HG03039 (cell line): ENCODE measurements around the gene ITPKB.
"Not testable (repeated sequence)": the region's sequence is repeated elsewhere in the genome, so short reads cannot be mapped to it uniquely, and the experiment has no call there.

Source experiments
- ATAC-seq: cut with Tn5 transposase; IDR thresholded peaks from one replicate; pipeline ENCODE4 v1.9.1; 2021; ENCODE audit warnings: mild to moderate bottlenecking, moderate library complexity; ENCODE audit not compliant: unreplicated experiment

ITPKB gene

DNA sequence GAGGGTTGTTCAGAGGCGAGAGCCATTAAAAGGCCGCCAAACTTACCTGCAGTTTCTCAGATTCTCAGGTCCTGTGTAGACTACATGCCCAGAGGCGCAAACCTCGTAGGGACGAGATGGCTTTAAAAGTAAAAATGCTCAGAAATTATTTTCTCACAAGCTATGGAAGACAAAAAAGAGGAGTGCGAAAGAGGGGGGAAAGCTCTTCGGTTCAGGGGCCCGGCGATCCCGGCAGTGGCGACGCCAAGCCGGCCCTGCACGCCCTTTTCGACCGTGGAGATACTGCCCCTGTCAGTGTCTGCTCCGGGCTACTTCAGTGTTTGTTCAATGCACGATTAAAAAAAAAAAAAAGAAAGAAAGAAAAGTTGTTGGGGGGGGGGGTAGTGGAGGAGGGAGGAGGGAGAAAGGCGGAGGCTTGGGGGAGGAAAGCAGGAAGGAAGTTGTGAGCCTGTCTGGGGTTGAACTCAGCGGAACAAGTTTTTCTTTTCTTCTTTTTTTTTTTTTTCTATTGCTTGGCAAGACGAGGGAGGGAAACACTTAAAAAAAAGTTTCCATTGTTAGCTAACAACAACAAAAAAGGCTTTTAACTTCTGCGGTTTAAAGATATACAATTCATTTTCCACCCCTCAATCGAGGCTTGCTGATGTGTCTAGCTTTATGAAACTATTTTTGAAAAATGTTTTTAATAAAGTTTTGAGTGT lies at the start of gene ITPKB:
Gene ITPKB (minus strand): TSS at position 288 of the 701 bp plus-strand sequence. CDS start 1,824 bp downstream, outside the sequence.
- no peak for ATAC-seq

DNA sequence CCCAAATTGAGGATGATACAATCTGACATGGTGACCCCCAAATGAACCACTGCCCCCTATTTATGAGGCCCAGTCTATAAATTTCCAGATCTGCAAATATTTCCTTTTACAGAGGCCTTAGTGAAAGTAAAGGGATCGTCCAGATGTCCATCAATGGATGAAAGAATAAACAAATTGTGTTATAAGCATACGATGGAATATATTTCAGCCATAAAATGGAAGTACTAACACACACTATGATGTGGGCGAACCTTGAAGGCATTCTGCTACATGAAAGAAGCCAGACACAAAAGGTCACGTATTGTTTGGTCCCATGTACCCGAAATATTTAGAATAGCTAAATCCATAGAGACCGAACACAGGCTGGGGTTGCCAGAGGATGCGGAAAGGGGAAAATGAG lies 48.6 kb upstream of the ITPKB start:
- no peak for ATAC-seq

DNA sequence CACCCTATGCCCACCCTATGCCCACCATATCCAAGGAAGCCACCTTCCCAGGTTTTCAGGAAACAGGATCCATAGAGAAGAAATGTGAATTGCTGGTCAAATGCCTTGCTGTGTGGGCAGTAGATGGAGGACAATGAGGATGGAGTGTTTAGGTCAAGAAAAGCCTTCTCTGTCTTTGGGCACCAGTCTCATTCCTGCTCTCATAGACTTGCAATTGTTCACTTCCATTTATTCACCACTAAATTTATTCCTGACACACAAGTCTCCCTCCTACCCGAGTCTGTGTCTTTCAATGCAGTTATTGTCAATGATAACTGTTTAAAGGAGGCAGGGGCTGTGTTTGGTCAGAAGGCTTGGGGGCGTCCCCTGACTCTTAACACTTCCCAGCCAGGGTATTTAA lies 48.0 kb upstream of the ITPKB start:
- ATAC-seq: no peak

DNA sequence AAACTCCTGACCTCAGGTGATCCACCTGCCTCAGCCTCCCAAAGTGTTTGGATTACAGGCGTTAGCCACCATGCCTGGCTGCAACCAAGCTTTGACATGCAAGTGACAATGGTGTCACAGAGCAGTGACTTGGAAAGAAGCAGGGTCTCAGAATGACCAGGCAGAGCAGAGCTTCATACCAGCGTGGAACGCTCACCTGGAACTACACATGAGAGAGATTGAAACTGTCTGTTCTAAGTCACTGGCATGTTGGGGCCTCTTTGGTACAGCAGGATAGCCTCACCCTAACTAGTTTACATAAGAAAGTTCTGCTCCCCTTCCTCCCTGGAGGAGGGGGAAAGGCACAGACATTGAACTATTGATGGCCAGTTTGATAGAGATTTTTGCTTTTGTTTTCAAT lies 47.5 kb upstream of the ITPKB start:
- ATAC-seq: peak; percentile 87

DNA sequence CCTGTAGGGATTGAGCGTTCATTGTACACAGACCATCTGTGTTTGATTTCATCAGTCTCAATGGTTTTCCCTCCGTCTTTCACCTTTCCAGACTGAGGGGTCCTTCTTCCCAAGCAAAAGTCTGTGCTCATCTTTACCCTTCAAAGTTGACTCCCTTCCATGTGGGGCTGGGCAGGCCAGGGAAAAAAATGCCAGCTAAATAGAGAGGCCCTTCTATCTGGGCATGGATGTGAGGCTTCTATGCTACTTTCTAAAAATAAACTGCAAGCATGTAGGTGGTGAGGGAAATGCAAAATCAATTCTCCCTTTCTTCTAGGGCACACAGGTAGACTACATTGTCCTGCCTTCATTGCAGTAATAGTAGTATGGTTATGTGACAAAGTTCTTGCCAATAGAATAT lies 46.7 kb upstream of the ITPKB start:
- ATAC-seq: no peak

DNA sequence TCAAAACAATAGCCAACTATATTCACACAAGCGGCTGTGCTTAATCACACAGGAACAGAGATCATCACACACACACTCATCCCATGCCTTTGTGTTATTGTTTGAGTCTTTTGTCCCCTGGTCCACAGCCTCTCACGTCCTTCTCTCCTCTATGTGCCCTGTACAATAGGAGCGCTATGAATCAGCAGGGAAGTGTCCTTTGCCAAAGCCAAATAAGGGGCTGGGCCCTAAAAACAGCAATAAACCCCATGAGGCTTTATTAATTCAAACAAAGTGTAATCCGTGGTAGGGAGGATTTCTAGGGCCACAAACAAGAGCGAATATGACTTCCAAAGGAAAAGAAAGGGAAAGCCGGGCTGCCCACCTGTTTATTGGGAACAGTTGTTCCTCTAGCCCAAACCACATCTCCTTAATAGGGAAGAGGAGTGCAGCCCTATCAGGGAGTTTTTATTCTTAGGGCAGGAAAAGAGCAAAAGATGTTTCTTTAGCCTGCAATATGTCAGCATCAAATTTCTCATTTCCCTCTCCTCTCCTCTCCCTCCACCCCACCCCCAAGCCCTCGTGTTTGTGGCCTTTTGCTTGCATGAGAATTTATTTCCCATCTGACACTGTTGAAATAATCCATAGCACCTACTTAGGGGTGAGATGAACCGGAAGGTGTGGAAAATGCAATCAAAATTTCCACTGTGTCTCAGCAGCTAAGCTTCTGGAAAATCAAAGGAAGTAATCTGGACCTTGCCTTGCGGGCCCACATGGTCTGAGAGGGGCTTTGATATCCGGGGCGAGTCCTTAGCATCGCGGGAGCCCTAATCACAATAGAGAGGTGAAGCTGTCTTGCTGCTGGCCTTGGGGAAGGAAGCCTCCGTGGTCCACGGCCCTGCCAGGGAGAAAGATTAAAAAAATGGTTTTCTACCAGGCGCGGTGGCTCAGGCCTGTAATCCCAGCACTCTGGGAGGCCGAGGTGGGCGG lies 45.3 kb upstream of the ITPKB start:
- ATAC-seq: no peak

DNA sequence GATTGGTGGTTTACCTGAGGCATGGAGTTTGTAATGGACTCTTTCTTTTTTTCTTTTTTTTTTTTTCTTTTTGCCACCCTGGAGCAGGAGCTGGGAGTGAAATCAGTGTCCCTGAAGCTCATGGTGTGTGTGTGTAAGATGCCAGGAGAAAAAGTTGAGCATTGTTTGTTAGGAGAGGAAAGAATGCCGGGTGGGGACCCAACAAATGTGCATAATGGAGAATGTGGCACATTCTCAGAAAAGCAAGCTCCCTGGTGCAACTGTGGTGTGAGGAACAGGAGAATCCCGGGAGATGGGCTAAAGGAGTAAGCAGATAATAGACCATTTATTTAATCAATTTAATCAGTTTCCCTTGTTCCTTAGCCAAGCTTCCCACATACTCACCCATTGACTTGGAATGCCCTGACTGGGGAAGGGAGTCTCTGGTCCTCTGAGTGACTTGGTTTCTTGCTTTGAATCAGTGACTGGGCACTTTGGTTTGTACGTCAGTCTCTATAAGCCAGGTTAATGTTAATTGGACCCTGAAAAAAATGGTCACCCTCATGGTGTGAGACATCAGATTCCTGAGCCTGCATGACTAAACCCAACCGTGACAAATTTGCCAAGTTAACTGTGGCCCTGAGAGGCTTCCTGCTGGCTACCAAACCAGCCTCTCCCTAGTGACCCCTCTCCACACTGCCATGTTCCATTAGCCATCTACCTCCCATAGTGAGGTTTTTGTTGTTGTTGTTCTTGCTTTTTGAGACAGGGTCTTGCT lies 43.9 kb upstream of the ITPKB start:
- ATAC-seq: no peak

DNA sequence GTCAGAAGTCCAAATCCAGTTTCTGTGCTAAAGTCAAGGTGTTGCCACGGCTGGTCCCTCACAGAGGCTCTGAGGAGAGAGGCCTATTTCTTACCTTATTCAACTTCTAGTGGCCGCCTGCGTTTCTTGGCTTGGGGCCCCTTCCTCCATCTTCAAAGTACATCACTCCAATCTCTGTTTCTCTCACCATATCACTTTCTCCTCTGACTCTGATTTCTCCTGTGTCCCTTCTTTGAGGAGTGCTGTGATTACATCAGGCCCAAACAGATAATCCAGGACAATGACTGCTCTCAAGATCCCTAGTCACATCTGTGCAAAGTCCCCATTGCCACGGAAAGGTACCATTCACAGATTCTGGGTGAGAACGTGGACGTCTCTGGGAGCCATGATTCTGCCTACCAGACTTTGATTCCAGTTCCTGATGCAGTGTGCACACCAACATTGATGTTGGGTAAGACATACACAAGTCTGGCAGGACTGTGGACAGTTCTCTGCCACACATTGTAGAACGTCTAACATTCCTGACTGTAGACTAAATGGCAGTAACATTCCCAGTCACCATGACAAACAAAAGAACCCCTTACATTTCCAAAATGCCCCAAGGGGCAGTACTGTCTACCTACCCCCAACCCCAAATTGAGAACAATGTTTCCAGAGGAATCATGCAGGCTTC lies 43.0 kb upstream of the ITPKB start:
- ATAC-seq: no peak

DNA sequence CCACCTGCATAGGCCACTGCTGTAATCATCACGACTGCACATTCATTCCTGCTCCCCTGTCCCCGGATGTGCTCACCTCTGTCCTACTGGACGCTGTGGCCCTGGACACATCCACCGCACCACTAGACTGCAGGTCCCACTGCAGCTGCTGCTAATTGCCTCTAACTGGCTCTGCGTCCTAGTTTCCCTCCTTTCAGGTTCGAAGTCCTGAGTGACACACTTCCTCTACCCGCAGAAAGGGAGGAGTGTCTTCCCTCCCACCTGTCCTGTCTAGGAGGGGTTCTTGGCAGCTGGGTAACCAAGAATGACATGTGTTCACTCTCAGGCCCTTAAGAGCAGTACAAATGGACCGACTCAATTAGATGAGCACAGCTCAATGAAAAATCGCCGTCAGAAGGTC lies 40.5 kb upstream of the ITPKB start:
- ATAC-seq: no peak

DNA sequence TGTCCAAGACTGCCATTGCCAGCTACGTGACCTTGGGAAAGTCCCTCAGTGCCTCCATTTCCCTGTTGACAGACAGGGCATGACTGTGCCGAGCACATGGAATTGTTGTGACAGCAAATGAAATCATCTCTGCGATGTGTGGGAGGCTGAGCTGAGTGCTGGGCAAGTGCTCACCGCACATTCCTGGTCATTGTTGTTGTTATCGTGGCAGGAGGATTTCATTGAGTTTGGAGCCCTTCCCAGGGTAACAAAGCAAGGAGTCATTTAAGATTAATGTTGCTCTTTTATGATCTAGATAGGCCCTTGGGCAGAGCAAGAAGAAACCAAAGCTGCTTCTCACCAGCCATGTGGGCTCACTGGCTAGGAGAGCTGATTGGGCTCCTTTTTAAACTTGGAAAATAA lies 39.6 kb upstream of the ITPKB start:
- no peak for ATAC-seq

DNA sequence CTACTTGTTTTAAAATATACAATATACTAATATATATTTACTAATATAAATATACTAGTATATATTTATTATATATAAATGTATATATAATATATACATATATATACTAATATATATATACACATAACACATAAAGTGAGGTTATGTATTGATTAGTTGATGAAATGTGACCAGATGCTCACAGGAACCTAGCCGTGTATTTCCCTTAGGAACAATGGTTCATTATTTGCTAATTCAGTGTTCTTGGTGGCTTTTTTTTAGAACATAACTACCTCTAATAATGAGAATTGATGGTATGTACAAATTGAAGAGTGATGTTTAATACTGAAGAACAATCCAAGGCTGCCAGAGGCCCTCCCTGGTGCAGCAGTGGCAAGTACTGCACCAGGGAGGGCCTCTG lies 37.9 kb upstream of the ITPKB start:
- no peak for ATAC-seq

DNA sequence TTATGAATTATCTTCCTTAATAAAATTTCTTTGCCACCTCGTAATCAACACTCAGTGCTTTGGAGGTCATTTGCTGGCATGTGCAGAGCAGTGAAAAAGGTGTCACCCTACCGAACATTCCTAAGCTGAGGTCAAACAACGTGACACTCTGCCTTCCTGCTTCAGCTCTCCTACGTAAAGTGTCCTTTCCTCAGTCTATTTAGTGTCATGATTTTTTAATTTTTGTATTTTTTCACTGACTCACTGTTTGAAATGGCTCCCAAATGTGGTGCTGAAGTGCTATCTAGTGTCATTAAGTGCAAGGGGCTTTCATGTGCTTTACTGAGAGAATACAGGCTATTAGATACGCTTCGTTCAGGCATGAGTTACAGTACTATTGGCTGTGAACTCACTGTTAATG lies 37.0 kb upstream of the ITPKB start:
- no peak for ATAC-seq

DNA sequence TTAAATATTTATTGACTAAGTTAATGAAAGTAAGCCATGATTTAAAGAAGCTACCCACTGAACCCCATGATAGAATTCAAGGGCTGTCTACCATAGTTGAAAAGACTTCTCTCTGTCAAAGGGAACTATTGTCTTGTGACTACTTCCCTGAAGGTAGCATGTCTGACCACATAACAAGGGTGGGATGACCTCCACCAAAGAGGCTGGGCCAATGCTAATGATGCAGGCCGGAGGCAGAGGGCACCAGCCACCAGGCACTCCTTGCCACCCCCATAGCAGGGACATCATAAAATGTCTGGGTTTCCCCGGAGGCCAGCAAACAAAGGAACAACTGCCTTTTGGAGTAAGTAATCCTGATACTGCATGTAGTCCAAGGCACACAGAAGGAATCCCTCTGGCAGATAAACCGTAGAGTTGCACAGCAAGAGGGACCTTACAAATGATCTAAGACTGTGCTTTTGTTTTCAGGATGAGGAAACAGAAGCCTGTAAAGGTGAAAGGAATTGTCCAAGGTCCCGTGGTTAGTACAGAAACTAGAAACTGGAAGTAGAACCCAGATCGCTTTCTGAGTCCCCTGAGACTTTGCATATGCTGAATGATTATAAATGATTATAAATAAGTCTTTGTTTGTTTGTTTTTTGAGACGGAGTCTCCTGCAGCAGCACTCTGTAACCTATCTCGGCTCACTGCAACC lies 33.5 kb upstream of the ITPKB start:
- ATAC-seq: peak; percentile 86

DNA sequence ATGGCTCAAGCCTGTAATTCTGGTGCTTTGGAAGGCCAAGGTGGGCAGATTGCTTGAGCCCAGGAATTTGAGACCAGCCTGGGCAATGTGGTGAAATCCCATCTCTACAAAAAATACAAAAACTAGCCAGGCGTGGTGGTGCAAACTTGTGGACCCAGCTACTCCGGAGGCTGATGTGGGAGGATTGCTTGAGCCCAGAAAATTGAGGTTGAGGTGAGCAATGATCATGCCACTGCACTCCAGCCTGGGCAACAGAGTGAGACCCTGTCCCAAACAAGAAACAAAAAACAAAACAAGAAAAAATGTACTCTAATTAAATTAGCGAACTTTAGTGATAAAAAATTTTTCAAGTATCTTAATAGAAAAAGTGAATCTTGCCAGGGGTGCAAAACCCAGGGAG lies 28.1 kb upstream of the ITPKB start:
- not testable (repeated sequence) for ATAC-seq

DNA sequence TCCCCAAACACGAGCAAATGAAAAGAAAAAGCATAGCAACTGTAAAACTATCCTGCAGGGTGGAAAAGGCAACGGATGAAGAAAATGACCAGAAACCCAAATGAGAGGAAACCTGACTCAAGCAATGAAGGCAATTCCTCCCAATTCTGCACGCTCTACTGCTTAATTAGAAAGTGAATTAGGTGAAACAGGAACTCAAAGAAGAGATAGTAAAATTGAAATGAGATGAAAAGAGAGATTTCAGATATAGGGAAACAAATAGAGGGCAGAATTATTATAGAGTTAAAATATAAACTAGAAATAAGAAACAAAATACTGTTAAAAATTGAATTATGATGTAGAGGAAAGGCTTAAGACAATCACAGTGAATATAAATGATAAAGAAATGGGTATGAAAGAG lies 27.5 kb upstream of the ITPKB start:
- ATAC-seq: no peak

DNA sequence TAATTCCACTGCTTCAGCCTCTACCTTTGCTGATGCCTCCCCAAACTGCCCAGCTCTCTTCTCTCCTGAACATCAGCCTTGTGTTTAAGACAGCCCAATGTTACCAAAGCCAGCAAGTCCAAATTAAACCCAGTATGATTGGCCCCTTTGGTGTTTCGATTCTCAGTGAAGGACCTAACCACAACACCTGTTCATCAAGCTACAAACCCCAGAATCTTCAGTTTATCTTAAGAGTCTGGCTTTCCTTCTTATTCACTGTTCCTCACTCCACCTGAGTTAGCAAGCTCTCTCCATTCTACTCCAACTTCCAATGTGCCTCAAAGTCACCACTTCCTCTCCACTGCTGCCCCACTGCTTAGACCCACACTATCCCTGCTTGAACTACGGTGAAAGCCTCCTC lies 25.5 kb upstream of the ITPKB start:
- peak; percentile 90 for ATAC-seq

DNA sequence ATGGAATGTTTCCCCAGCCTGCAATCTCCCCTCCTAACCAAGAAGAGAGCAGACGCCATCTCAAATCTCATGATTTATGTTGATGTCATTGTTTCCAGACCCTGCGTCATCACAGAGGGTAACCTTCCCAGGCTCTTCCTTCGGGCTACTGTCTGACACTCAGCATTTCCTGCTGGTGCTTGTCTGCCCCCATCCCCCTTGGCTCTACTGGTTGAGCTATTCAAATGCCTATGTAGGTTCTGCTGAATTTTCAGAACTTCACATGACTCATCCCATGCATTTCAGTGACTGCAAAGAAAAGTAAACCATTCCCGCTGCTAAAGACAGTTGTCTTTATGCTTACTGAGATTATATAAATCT lies 24.8 kb upstream of the ITPKB start:
- ATAC-seq: no peak

DNA sequence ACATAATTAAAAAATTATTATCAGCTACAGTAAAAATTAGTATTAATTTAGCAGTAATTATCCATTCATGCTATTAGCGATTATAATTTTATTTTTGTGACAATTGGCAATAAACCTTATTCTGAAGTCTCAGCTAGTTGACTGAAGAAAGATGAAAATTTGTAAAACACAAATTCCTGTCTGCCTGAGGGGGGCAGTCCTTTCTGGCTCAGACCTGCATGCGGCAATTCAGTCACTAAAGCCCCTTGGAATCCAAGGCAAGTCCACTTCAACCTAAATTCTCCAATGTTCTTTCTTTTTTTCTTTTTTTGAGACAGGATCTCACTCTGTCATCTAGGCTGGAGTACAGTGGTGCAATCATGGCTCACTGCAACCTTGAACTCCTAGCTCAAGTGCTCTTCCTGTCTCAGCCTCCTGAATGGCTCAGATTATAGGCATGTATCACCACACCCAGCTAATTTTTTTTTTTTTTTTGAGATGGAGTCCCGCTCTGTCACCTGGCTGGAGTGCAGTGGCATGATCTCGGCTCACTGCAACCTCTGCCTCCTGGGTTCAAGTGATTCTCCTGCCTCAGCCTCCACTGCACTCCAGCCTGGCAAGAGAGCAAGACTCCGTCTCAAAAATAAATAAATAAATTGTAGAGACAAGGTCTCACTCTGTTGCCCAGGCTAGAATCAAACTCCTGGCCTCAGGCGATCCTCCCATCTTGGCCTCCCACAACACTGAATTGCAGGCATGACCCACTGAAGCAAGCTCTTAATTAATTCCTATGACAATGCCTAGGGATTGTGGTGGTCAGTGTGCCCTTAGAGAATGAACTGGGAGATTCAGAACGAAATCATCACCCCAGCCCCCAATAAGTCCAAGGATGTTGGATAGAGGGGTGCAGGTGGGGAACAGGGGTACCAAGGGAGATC lies 24.2 kb upstream of the ITPKB start:
- ATAC-seq: no peak

DNA sequence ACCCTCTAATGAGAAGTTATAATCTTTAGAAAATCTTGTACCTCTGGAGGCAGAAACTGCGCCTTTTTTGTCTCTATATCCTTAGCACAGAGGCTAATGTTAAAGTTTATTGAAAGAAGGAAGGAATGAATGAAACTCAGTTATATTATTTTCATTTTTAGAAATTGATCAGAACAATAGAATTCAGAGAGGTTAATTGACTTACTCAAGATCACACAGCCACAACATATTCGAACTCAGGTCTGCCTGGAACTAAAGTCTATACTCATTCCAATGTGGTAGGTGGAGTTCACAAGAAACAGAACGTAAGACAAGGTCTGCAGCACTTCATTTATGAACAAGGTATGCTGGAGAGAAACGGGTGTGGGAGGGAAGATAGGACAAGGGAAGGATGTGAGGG lies 23.0 kb upstream of the ITPKB start:
- no peak for ATAC-seq
